Right ventricle myocardium inferior (tissue), 1 donor: Measurements from ENCODE around the gene EXOSC2. TPM values are rescaled to one million over a fixed set of nuclear protein-coding genes. Genes with fewer than 3 reads are reported as not detected.

Experiments used
- ATAC-seq: fragments of 200-7000 bp; cut with Tn5 transposase; one replicate; pipeline ENCODE4 v1.9.1; 2020; ENCODE audit warnings: mild to moderate bottlenecking, moderate library complexity
- DNase-seq: peaks from one replicate; pipeline ENCODE4 v3.0.0; 2021; ENCODE audit errors: missing footprints
- intact Hi-C: fragments of 100-400 bp; cut with DNase I; formaldehyde crosslinking; loops from one replicate; pipeline ENCODE4 v1.11.0; 2022
- total RNA-seq: library from RNA; stranded (reverse); fragmentation: NEBNext Ultra II Directional; extraction: Animal tissue kit (Norgen Biotek cat#: 25700); gene quantifications from one replicate; pipeline ENCODE4 v1.2.1, GENCODE V29; 2021
- donor health status: DM: no; HTN: yes; CAD: no; lungs with severe emphysema.

Gene EXOSC2
- total RNA-seq, 1 donor from 2014 or later, result 11.2 TPM

GRCh38 chr9:130688072-130688471 lies 5.5 kb upstream of the EXOSC2 start:
- intact Hi-C loops, result loop anchor here (10.0 kb wide), 2 partner anchors 113 to 583 kb away; partner anchors contain the start of gene FUBP3
- no peak for ATAC-seq
- no peak for DNase-seq

- ATAC-seq, result no peak
- intact Hi-C loops, result loop anchor here (10.0 kb wide), 2 partner anchors 115 to 585 kb away; partner anchors contain the start of gene FUBP3
- DNase-seq, result no peak
Measured at GRCh38 chr9:130689572-130689936, 4.0 kb upstream of the EXOSC2 start.

GRCh38 chr9:130689937-130690700 lies 3.5 kb upstream of the EXOSC2 start:
- intact Hi-C loops, result loop anchor here (10.0 kb wide), 2 partner anchors 115 to 585 kb away; partner anchors contain the start of gene FUBP3
- ATAC-seq (peak; percentile 58), DNase-seq (no peak)

- intact Hi-C loops, result no loop called here
- DNase-seq, result no peak
- ATAC-seq, result no peak
Measured at GRCh38 chr9:130692321-130692720, 1.3 kb upstream of the EXOSC2 start.

GRCh38 chr9:130693101-130693425 lies 517 bp upstream of the EXOSC2 start:
- no peak for ATAC-seq
- intact Hi-C loops, result no loop called here
- no peak for DNase-seq

GRCh38 chr9:130694205-130694604 lies 625 bp downstream of the EXOSC2 start:
- DNase-seq (no peak), ATAC-seq (no peak)
- intact Hi-C loops, result no loop called here

GRCh38 chr9:130696139-130696650 lies 2.6 kb downstream of the EXOSC2 start:
- no peak for DNase-seq
- ATAC-seq, result no peak
- intact Hi-C loops, result no loop called here

- DNase-seq (no peak), ATAC-seq (no peak)
- intact Hi-C loops, result no loop called here
Measured at GRCh38 chr9:130696996-130697395, 3.4 kb downstream of the EXOSC2 start.

- ATAC-seq, result no peak
- intact Hi-C loops, result no loop called here
Measured at GRCh38 chr9:130698514-130698913, 4.9 kb downstream of the EXOSC2 start.

GRCh38 chr9:130699047-130699446 lies 5.5 kb downstream of the EXOSC2 start:
- ATAC-seq, result no peak
- DNase-seq, result no peak
- intact Hi-C loops, result no loop called here

More at GRCh38 chr9:130698514-130698913, 4.9 kb downstream of the EXOSC2 start:
- DNase-seq, result no peak

GRCh38 chr9:130701059-130702022 lies 7.8 kb downstream of the EXOSC2 start:
- intact Hi-C loops, result loop anchor here (2.0 kb wide), 2 partner anchors 297 to 345 kb away; no protein-coding TSS in a partner anchor
- DNase-seq, result peak; percentile 86
- ATAC-seq, result peak; percentile 86

- intact Hi-C loops, result no loop called here
- DNase-seq (no peak), ATAC-seq (no peak)
Measured at GRCh38 chr9:130703501-130703900, 9.9 kb downstream of the EXOSC2 start.

GRCh38 chr9:130707225-130707976 lies 13.8 kb downstream of the EXOSC2 start:
- DNase-seq (no peak), ATAC-seq (no peak)
- intact Hi-C loops, result loop anchor here (1.0 kb wide), 1 partner anchor 156 kb away; no protein-coding TSS in a partner anchor

GRCh38 chr9:130710822-130711352 lies 17.3 kb downstream of the EXOSC2 start:
- no peak for ATAC-seq
- no peak for DNase-seq

GRCh38 chr9:130711469-130711868 lies 17.9 kb downstream of the EXOSC2 start:
- DNase-seq (no peak), ATAC-seq (no peak)
- intact Hi-C loops, result loop anchor here (5.0 to 10.0 kb wide), 2 partner anchors 56 to 123 kb away; partner anchors contain the start of gene ABL1

More at GRCh38 chr9:130710822-130711352, 17.3 kb downstream of the EXOSC2 start:
- intact Hi-C loops, result loop anchor here (5.0 to 10.0 kb wide), 2 partner anchors 56 to 124 kb away; partner anchors contain the start of gene ABL1

- intact Hi-C loops, result loop anchor here (5.0 to 10.0 kb wide), 2 partner anchors 55 to 122 kb away; partner anchors contain the start of gene ABL1
- peak; percentile 99 for DNase-seq
- ATAC-seq, result peak; percentile 97
Measured at GRCh38 chr9:130712564-130713285, 19.1 kb downstream of the EXOSC2 start.

GRCh38 chr9:130713286-130713960 lies 19.8 kb downstream of the EXOSC2 start:
- DNase-seq, result no peak
- intact Hi-C loops, result loop anchor here (5.0 to 10.0 kb wide), 2 partner anchors 54 to 121 kb away; partner anchors contain the start of gene ABL1
- ATAC-seq, result no peak
